ENCODE data around the gene ADGRL4.
"Not testable (repeated sequence)": the region's sequence is repeated elsewhere in the genome, so short reads cannot be mapped to it uniquely, and the experiment has no call there.

ADGRL4 gene

DNA sequence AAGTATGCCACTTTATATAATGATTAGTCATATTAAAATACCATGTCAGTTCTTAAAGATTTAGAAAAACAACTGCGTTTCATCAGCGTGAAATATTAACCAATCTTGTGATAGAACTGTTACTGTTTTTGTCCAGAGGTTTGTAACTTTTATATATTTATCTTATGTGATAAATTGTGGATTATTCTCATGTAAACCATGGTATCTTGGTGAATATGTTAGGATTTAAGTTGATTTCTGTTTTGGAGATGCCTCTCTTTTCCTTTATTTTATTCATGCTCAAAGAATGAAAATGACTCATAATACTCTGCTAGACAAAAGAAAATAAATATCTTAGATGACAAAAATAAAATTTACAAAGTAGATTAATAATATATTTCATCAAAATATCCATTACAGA is 88.4 kb downstream of the ADGRL4 start:
- no peak for DNase-seq (ENCODE audit: low read depth)

DNA sequence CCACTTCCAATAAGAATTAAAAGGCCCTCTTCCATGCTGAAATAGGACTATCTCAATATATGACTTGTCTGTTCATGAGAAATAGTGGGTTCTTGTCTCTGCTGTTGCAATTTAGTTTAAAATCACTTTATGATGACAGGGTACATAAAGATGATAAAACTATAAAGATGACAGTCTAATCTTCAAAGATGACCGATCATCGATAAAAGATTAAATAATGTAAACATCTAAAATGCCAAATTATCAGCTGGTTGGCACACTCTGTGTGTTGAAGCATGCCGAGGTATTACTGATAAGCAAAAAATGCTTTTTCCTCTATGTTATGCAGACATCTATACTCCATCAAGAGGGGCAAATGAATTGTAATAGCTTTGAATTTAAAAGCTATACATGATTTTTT is 89.5 kb downstream of the ADGRL4 start:
- DNase-seq (ENCODE audit: low read depth) = no peak

DNA sequence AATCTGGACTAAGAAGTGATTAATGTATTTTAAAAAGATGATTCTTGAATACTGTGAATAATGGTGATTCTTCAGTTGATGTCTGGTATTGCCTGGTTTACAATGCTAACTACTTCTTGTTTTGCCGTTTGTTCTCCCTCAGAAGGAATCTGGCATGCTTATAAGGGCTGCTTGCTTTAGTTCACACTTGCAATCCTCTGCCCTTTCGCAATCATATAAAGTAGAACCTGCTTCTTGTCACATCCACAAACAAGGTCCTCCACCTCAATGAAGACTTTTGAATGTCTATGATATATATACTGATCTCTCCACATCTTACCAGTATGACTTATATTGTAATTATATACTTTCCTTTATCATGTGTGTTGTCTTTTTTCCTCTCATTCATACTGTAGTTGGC is 92.6 kb downstream of the ADGRL4 start:
- no peak for DNase-seq (ENCODE audit: low read depth)

DNA sequence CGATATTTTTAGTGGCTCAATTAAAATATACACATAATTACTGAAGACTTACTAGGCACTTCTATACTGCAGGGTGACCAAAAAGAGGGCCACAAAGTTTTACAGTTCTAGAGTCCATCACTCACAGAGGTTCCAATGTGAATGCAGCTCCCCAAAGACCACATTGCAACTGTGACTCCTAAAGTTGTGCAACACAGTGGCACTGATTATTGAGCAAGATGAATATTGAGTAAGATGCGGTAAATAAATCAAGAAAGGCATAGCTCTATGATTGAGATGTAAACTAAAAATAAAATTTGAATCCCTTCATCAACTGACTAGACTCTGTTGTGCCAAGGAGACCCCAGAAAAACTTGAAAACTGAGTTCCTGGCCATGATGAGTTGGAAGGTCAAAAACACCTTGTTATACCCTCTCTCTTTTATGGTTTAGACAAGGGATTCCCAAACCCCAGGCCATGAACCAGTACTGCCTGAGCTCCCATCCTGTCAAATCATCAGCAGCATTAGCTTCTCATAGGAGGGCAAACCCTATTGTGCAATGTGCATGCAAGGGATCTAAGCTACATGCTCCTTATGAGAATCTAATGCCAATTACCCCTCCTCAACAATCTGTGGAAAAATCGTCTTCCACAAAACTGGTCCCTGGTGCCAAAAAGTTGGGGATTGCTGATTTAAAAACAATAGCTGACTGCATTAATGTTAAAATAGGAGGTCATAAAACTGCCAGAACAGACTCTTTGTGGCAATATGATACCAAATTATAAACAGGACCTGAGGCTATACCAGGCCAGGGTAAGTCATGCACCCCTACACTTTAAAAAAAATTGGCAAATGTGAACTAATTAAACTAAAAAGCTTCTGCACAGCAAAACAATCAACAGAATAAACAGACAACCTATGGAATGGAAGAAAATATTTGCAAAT is 94.3 kb downstream of the ADGRL4 start:
- no peak for DNase-seq (ENCODE audit: low read depth)

DNA sequence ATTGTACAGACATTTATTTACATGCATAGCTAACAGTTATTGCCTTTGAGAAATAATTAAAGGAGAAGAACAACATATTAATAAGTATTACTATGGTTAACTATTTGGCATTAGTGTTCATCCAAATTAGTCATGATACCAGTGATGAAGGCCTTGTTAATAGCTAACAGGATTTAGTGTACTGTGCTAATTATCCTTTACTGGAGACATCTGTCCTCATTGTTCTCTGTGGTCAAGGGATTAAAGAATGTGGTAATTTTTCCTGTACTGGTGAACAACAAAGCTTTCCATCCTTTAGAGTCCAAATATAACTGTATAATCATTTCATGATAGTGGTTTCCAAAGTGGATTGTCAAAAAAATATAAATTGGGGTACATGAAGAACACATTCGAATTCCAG is 103.9 kb downstream of the ADGRL4 start:
- DNase-seq (ENCODE audit: low read depth) = no peak

DNA sequence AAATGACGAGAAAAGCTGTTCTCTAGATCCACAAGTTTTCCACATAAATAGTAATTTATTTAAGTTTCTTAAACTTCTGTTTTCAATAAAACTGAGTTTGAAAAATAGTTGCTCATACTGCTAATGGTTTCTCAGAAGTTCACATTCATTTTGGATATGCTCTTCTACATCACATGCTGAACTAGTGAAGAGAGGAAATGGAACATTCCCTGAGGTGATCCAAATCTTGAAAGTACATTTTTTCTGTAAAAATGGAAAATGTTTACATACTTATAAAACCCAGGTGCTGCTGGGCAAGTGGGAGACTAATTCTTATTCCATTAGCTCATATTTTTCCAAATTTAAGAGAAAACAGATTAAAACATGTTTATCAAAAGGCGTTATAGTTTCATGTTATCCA is 111.7 kb downstream of the ADGRL4 start:
- no peak for DNase-seq (ENCODE audit: low read depth)

DNA sequence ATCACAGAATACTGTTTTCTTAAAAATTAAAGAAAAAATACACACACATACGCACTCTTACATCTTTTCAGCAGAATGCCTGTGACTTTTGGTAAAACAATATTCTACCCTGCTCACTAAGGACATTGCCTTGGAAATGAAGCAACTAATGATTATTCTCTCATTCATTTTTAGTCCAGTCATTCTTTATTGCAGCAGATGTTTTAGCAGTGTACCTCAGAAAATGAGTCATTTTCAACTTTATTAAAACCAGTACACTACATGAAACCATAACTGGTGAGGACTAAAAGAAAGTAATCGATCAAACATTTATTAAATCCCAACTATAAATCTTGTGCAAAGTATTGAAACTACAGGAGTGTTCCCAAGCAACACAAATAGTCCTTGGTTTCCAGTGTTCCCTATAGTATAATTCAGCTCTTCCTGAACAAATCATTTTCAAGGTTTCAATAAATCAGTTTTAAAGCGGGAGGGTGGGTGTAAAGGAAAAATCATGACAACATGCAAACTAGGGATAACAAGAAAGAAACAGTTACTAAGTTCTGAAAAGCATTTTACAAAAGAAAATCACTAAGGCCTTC is 114.2 kb downstream of the ADGRL4 start:
- no peak for DNase-seq (ENCODE audit: low read depth)

DNA sequence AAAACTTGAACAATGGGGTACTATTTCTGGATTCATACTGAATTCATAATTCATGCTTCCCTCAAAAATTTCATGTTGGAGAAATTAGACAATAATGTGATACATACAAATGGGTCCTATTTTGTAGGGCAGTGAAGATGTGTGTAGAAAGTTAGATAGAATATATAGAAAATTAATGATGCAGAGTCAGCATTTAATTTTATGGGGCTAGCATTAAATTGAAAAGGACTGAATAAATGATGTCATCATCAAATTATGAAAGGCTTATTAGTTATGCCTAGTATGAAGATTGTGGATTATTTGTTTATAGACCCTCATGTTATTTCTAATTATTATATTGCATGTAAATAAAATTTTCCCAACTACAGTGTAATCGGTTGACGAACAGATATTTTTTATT is 119.1 kb downstream of the ADGRL4 start:
- DNase-seq (ENCODE audit: low read depth) = no peak

DNA sequence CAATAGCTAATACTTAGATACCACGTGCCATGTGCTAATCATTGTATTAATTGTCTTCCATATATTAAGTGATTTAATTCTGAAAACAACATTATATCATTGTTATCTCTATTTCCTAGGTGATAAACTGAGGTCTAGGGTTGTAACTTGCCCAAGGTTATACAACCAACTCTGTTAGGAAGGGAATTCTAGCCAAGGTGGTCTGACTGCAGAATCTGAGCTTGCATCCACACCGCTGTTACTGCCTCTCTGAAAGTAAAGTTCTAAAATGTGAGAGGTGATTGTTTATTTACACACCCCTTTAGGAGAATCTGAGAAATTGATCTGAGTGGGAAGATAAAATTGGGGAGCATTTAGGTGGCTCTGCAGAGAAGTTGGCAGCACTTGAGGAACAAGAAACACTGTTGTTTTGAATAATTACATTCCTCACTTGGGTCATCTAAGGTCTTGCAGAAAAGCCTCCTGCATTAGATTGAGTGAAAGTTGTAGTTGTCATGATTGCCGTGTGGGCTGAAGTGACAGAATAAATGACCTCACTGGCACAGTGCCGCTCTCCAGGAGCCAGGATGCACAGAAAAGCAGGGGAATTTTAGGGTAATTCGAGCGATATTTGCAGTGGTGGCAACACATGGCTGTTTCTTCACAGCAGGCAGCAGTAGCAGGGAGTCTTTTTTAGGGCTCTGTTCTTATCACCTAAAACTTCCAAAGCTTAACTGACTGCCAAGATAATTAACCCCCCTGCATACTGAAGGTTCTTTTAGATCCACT is 121.7 kb downstream of the ADGRL4 start:
- no peak for DNase-seq (ENCODE audit: low read depth)

DNA sequence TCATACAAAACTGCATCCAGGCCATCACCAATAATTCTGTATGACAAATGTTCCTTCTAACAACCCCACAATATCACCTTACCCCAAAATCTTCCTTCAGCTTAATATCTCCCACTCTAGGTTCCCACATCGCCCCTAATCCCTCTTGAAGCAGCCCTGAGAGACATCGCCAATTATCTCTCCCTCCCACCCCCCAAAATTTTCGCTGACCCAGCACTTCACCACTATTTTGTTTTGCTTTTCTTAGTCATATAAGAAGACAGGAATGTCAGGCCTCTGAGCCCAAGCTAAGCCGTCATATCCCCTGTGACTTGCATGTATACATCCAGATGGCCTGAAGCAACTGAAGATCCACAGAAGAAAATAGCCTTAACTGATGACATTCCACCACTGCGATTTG is 126.3 kb downstream of the ADGRL4 start:
- no peak for DNase-seq (ENCODE audit: low read depth)

DNA sequence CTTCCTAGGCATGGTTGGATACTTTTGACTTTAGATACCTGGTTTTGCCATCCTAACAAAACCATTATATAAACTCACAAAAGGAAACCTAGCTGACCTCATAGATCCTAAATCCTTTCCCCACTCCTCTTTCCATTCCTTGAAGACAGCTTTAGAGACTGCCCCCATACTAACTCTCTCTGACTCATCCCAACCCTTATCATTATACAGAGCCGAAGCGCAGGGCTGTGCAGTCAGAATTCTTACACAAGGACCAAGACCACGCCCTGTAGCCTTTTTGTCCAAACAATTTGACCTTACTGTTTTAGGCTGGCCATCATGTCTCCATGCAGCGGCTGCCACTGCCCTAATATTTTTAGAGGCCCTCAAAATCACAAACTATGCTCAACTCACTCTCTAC is 130.5 kb downstream of the ADGRL4 start:
- DNase-seq (ENCODE audit: low read depth) = not testable (repeated sequence)

DNA sequence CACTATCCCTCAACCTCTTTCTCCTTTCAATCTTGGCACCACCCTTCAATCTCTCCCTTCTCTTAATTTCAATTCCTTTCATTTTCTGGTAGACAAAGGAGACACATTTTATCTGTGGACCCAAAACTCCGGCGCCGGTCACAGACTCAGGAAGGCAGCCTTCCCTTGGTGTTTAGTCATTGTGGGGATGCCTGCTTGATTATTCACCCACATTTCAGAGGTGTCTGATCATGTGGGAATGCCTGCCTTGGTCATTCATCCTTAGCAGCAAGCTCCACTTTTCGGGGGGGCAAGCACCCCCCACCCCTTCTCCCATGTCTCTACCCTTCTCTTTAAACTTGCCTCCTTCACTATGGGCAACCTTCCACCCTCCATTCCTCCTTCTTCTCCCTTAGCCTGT is 133.7 kb downstream of the ADGRL4 start:
- not testable (repeated sequence) for DNase-seq (ENCODE audit: low read depth)

DNA sequence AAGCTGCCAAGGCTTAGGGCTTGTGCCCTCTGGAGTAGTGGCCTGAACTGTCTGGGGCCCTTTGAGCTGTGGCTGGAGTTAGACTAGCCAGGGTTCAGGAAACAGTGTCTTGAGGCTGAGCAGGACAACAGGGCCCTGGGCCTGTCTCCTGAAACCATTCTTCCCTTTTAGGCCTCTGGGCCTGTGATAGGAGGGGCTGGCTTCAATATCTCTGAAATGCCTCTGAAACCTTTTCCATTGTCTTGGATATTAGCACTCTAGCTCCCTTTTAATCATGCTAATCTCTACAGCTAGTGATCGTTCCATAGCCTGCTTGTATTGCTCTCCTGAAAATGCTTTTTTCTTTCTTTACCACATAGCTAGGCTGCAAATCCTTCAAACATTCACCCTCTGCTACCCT is 135.3 kb downstream of the ADGRL4 start:
- DNase-seq (ENCODE audit: low read depth) = no peak

DNA sequence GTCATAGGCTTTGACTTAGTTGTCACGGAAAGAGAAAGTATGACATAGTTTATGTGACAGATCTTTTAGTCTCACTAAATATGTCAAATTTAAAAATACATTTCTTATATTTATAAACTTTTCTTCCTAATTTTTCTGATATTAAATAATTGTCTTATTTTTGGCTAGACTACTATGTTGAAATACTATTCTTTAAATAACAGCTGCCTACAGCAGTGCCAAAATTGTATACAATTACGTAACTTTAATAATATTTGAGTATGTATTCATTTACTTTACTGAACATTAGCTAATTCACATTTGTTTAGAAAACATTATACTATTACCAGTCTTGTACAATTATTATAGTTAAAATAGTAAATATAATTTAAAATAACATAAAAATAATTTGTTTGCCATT is 137.4 kb downstream of the ADGRL4 start:
- DNase-seq (ENCODE audit: low read depth) = no peak

DNA sequence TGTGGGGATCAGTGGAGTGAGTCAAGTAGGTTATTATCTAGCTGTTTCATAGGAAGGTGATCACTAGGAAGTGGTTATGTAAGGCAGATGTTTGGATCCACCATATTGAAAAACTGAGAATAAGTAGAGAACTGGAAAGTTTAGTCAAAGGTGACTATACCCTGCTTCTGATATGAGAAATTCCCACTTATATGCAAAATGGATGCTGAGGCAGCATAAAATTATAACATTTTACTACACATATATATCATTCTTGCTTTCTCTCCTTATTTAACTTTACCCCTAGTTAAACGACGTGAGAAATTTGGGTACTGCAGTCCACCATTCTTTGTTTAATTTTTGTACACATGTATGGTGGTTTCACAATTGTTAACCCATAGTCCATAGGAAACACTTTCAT is 142.4 kb downstream of the ADGRL4 start:
- DNase-seq (ENCODE audit: low read depth) = no peak

DNA sequence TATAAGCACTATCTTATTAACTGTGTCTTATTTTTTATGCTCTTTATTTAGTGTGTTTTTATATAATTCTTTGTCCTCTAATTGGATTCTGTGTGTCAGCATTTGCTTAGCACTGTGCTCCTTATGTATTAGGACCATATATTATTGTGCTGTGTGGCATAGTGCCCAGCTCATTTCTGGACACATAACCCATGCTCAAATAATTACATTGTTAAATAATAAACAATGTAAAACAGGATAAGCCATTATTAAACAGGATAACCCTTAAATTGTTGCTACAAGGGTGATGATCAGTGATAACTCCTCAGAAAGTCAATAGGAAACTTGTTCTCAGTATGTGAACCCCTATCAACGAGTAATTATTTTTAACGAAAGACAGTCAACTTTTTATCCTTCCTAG is 150.4 kb downstream of the ADGRL4 start:
- no peak for DNase-seq (ENCODE audit: low read depth)

DNA sequence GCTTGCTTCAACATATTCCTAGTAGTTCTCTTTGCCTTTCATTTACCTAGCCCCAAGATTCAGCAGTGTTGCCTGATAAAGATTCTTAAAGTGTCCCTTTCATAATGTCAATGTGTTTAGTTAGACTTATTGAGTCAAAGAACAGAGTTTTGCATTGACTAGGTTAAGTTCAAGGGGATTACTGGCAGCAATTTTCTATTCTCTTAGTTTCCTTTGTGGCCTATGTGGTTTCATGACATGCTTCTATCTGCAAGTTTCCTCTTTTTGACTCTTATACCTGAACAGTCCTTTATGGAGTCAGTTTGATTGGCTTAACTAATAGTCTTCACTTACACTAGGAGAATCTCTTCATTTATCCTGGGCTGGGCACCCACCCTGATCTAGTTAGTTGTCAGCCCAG is 151.3 kb downstream of the ADGRL4 start:
- DNase-seq (ENCODE audit: low read depth) = no peak

DNA sequence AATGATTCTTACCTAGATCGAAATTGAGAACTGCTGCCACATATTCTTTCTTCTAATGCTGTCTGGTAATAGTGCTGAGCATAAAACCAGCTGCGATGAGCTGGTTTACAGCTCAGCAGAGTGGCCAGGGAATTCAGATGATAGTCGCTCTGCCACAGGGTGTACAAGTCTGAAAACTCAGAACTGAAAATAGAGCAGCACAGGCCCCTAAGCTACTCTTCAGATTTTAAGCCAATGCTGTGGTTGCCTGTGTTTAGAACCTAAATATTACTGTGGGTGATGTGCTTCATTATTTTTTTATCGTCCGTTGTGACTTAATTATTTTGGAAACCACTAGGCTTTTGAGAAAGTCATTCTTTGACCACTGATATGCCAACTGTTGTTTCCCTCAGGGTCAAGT is 152.0 kb downstream of the ADGRL4 start:
- DNase-seq (ENCODE audit: low read depth) = no peak

DNA sequence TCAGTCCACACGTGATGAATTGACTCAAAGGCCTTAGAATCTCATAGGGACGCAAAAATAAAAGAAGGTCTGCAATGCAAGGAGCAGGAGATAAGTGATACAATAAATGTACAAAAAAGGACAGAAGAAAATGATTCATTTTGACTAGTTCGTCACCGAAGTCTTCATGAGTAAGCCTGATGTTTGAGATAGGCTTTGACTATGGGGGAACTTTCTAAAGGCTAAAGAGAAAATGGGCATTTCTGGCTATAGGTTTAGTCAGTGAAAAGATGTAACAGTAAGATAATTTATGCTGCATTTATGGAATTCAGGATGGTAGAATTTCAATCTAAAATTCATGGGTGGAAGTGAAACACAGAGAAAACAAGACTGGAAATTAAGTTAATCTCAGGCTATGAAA is 163.0 kb downstream of the ADGRL4 start:
- no peak for DNase-seq (ENCODE audit: low read depth)

DNA sequence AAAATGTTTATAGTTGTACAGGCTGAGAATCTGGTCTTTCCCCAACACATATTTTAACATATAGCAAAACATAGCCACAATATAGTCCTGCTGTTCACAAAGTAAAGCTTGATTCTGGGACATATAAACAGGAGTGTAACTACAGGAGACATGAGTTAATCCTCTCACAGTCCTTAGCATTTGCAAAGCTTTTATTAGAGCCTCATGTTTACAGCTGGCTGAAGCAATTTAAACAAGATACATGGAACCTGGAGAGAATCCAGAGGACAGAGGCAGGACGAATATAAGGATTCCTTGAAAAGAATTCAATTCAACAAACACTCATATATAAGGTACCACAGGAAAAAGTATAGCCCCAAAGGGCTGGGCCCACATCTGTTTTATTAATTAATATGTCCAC is 163.4 kb downstream of the ADGRL4 start:
- no peak for DNase-seq (ENCODE audit: low read depth)

DNA sequence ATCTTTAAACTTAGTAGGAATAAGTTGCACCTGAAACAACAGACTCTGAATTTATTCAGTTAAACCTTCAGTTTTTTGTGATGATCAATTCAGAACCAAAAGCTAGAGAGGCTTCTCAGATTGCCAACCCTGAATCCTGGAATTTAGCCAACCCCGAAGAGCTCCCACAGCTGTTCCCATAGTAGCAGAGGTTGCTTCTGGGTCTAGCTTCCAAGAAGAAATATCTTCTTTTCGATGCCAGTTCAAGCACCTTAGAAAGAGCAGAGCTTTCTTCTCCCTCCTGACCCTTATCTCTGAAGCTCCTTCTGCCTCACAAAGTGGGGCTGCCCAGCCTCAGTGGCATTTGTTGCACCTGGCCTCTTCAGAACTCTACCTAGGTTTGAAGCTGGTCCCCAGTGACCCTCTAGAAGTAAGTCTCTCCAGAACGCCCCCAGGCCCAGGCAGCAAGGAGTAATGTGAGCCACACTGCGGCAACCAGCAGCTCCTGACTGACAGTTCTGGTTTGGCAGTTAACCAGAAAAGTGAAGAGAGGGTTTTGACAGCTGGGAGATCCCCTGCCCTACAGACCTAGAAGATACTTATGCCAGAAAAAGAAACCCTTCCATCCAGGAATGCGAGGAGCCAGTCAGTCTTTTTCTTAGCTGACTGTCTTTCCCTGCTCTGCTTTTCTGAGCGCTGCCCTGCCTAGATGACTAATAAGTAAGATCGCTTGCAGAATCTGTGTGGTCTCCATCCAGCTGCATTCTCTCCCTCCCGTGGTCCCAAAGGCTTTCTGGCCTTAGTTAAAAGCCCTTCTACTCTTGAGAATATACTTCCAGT is 165.9 kb downstream of the ADGRL4 start:
- DNase-seq (ENCODE audit: low read depth) = no peak
